Midbrain (tissue), 1 donor: Measurements from ENCODE around the gene C13orf42.

Experiments used
- DNase-seq: peaks from one replicate; lab custom pipeline; 2025; lab: John Stamatoyannopoulos, UW

Gene C13orf42

GRCh38 chr13:51033421-51034185 lies 77.5 kb downstream of the C13orf42 start:
- DNase-seq = no peak

- DNase-seq = no peak
Measured at GRCh38 chr13:51032831-51033230, 78.2 kb downstream of the C13orf42 start.
